Measurements from ENCODE around the gene MTCL1.

The MTCL1 gene

DNA sequence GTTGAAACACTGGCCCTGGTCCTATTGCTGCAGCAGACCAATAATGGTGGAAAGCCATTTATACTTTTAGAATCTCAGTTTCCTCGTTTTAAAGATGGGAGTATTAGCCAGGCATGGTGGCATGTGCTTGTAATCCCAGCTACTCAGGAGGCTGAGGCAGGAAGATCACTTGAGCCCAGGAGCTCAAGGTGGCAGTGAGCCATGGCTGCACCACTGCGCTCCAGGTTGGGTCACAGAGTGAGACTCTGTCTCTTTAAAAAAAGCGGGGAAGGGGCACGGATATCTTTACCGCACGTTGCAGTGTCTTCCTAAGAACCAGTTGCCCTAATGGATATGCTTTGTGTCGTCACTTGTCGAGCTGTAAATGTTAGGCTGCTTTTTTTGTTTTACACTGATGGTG is 8.3 kb downstream of the MTCL1 start:
- DNase-seq (ENCODE audit: low read depth in 2 of 2) = no peak

GRCh38 chr18:8715599-8715998 is 10.2 kb downstream of the MTCL1 start:
- DNase-seq (ENCODE audit: low read depth in 2 of 2) = no peak

GRCh38 chr18:8717011-8717770 is 11.8 kb downstream of the MTCL1 start:
- no peak for DNase-seq (ENCODE audit: low read depth in 2 of 2)

GRCh38 chr18:8718401-8718913 is 13.1 kb downstream of the MTCL1 start:
- no peak for DNase-seq (ENCODE audit: low read depth in 2 of 2)

- DNase-seq (ENCODE audit: low read depth in 2 of 2) = no peak
These were observed 13.8 kb downstream of the MTCL1 start for GRCh38 chr18:8719192-8719591.

DNA sequence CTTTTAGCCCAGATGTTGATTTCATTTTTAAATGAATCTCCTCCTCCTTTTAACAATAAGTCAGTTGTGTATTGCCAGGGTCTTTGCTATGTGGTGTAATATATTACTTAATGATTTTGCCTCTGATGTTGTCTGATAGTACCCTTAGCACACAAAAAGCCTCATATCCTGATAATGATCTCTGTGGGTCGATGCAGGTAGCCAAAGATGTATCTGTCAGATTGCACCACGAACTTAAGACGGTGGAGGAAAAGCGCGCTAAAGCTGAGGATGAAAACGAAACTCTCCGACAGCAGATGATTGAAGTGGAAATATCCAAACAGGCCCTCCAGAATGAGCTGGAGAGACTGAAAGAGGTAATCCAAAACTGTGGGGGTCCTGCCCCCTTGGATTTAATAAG is 14.8 kb downstream of the MTCL1 start:
- DNase-seq (ENCODE audit: low read depth in 2 of 2) = no peak

DNA sequence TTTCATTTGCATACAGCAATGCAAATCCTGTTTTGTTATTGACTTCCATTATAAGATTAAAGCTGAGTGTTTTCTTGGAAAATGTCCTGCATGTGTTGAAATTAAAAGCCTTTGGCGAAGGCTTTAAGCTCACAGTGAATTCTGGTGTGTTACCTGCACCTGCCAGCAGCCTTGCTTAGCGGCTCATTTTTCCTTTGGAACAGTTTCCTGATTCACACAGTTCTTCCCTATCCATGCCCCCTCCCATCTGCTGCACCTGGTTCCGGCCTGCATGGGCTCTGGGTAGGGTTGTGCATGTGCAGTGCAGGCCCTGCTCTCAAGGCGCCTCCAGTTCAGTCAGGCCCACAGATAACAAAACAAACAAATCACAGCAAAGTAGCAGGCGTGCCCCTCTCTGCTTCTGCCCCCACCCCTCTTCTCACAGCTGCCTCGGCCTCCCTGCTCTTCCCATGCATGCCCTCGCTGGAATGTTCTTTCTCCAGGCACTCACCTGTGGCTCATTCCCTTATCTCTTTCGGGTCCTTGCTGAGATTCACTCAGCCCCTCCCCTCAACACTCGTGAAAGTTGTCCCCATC is 15.8 kb downstream of the MTCL1 start:
- no peak for DNase-seq (ENCODE audit: low read depth in 2 of 2)

DNA sequence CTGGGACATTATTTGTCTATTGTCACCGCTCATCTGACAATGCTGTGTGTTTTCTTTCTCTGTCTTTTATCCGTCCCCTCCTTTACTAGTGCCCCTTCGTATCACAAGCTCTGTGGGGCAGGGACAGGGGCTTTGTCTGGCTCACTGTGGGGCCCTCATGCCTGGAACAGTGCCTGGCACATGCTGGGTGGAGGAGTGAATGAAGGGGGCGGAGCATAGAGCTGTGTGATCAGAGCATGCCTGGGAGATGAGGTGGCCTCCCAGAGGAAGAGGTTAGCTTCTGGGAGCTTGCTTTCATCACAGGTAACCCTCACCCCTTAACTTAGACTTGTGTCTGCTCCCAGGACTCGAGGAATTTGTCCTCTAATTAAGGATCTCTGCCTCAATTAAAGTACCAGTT is 16.4 kb downstream of the MTCL1 start:
- DNase-seq (ENCODE audit: low read depth in 2 of 2) = no peak

DNA sequence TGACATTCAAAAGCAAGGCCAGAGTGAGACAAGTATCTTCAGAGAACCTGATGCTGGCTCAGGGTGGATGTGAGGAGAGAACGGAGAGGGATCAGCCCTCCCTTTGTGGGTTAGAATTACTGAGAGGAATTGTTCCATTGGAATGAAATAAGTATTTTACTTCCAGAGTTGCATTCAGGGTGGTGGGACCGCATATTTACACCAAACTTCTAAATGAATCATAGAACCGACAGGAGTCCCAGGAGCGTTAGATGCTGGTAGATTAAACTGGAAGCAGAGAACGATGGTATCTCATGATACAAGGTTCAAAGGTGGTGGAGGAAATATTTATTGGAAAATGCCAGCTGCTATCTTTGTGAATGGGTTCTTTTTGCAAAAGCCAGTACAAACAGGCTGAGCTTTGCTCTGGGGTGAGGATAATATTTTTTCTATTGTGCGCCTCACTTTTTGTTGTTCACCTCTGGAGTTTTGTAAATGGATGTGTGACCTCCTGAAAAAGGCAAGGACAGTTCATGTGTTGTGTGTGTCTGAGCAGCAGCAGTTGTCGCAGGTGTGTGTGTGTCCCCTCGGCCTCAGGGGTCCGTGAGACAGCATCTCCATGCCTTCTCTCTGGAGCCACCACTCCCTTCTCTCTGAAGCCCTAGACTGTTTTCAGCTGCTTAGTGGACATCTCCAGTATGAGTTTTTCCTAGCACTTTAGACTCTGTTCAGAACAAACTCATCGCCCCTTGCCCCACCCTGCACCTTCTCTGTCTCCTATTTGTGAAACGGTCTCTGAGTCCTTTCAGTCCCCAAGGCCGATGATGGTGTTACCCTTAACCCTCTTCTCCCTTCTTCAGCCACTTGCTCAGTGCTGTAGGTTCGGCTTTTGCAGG is 17.8 kb downstream of the MTCL1 start:
- DNase-seq (ENCODE audit: low read depth in 2 of 2) = no peak

- DNase-seq (ENCODE audit: low read depth in 2 of 2) = no peak
These were observed 19.1 kb downstream of the MTCL1 start for GRCh38 chr18:8724452-8724851.

DNA sequence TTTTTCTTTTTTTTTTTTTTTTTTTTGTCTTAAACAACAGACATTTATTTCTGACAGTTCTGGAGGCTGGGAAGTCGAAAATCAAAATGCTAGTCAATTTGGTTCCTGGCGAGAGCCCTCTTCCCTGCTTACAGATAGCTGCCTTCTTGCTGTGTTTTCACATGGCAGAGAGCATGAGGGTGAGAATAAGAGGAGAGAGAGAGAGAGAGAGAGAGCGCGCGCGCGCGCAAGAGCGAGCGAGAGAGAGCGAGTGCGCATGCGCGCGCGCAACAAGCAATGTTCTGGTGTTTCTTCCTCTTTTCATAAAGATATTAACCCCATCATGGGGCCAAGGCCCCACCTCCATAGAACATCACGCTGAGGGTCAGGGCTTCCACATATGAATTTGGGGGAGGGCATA is 20.9 kb downstream of the MTCL1 start:
- no peak for DNase-seq (ENCODE audit: low read depth in 2 of 2)

DNA sequence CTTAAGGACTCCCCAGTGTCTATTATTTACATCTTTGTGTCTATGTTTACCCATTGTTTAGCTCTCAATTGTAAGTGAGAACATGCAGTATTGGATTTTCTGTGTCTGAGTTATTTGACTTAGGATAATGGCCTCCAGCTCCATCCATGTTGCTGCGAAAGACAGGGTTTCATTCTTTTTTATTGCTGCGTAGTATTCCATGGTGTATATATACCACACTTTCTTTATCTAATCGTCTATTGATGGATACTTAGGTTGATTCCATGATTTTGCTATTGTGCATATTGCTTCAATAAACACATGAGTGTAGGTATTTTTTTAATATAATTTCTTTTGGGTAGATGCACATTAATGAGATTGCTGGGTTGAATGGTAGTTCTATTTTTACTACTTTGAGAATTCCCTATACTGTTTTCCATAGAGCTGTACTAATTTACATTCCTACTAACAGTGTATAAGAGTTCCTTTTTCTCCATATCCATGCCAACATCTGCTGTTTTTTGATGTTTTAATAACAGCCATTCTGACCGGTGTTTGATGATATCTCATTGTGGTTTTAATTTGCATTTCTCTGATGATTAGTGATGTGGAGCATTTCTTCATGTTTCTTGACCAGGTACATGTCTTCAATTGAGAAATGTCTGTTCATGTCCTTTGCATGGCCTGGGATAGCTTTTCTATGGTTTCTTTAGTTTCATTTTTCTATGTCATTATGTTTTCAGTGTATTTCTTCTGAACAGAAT is 21.8 kb downstream of the MTCL1 start:
- DNase-seq (ENCODE audit: low read depth in 2 of 2) = no peak

DNA sequence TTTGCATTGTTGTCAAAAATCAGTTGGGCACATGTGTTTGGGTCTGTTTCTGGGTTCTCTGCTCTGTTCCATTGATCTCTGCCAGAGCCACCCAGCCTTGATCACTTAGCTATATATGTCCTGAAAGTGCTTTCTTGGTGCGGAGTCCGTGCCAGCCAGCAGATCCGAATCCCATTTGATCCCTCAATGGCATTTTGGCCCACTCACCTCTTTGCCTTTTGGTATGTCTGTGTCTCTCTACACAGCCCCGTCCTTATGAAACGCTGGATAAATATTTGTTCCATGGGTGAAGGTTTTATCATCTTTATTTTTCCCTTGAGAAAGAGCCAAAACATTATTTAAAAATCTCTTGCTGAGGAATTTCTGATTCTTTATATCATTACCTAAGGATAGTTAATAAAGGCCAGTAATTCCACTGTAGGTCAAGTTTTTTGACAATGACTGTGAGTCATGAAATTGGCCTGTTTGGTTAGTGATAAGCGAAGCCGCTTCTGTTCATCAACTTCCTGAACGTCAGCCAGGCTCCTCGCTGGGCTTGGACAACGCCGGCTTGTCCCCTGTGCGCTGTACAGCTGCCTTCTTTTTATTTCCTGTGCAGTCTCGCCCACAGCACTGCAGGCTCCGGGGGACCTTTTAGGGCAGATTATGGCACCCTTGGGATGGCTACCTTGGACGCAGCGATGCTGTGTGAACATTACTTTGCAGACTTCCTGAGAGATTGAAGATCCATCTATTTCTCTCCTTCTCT is 24.9 kb downstream of the MTCL1 start:
- no peak for DNase-seq (ENCODE audit: low read depth in 2 of 2)

GRCh38 chr18:8732442-8733360 is 27.3 kb downstream of the MTCL1 start:
- no peak for DNase-seq (ENCODE audit: low read depth in 2 of 2)

DNA sequence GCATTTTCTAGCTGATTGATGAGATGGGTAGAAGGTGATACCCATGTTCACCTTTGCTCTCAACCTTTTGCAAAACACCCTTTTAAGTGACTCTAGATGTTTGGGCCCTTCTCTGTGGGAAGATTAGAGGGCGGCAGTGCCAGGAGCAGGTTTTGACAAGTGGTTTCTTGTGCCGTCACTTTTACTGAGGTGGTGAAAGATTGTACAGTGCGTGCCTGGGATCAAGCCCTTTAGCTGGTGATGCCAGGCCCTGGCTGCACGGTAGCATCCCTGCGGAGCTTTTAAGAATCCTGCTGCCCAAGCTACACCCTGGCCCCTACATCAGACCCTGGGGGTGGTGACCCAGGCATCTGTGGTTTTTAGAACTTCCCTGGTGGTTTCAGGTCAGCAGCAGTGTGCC is 29.1 kb downstream of the MTCL1 start:
- no peak for DNase-seq (ENCODE audit: low read depth in 2 of 2)

DNA sequence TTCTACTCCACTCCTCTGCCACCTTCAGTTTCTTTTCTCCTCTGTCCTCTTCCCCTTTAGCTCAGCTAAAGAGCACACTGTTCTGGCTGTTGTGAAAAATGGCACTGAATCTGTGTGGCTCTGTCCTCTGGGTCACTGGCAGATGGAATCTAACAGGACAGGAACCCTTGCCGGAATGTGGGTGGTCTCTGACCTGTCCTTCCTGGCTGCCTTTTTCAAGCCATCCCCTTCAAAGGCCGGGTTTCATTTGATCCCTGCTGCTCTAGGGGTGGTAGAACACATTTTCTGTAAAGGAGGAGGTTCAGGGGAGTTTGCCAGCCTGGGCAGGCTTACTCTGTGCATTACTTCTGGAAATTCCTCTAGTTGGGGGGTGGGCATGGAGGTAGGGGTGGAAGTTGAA is 29.9 kb downstream of the MTCL1 start:
- no peak for DNase-seq (ENCODE audit: low read depth in 2 of 2)

DNA sequence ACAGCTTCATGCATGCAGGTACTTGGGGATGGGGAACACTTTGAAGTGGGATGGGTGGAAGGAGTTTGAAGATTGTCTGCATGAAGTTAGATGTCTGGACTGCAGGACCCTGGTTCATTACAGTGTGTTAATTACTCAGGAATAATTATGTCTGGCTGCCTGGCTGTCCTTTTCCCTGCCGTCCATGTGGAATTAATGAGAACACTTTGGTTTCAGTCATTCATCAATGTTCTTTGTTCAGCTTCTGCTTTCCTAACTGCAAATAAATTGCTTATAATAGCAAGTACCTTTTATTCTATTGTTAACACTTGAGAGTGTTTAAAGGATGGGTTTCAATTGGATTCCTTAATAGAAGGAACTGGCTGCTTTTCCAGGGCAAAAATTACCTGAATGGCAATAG is 35.8 kb downstream of the MTCL1 start:
- DNase-seq (ENCODE audit: low read depth in 2 of 2) = no peak

GRCh38 chr18:8741532-8741931 is 36.2 kb downstream of the MTCL1 start:
- DNase-seq (ENCODE audit: low read depth in 2 of 2) = no peak

DNA sequence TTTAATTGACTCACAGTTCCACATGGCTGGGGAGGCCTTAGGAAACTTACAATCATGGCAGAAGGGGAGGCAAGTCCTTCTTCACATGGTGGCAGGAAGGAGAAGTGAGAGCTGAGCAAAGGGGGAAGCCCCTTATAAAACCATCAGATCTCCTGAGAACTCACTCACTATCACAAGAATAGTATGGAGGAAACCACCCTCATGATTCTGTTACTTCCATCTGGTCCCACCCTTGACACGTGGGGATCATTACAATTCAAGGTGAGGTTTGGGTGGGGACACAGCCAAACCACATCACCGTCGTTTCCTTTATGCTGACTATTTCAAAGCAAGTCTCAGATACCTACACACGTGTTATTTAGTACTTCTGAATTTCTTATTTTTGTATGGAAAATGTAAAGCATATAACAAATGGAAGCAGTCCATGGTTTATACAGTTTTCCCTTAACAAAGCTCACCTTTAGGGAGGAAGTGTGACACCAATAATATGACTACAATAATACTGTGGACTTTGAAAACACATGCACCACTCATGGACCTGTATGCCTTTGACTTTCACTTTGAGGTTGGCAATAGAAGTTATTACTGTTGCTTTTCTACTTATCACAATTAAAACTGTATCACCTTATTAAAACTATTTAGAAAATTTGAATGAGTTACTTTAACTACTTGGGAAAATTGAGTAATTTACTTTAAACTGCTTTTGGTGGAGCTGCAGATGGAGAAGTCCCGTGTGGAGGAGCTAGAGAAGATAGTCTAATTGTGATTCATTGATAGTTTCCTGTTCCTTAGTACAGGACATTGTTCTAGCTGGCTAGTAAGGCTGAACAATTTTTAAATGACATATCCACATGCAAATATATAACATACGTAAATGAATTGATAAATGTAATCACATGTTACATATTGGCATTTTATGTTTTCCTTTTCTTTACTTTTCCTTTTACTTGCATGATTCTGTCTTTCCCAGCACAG is 37.3 kb downstream of the MTCL1 start:
- DNase-seq (ENCODE audit: low read depth in 2 of 2) = no peak
